ENCODE results near the gene SYT17. TPM values are rescaled to one million over a fixed set of nuclear protein-coding genes. Genes with fewer than 3 reads are reported as not detected.

The SYT17 gene
- polyA plus RNA-seq, 3 donors, result 0.81 to 4.9 (median 1.1) TPM

DNA sequence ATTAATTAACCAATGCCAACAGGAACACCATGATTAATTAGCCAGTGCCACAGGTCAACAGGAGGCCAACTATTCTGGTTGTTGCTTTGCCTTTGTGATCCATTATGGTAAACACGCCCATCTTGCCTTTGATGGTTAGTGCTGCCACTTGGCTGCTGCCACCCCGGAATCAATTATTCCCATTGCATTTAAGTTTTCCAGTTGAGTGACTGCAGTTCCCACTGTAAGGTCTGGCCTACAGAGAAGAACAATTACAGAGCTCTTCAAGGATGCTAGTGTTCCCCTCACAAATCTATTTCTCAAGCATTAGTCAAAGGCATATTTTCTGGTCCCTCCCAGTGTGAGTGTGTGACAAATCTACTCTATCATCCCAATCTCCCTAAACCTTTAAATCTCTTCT lies 110.4 kb downstream of the SYT17 start:
- Histone ChIP-seq H2AFZ (ENCODE audit: insufficient read depth, low read depth, low read length, poor library complexity, severe bottlenecking) (no peak overlapping the region), H3K27ac (ENCODE audit: low read depth in 1 of 2, low read length in 2 of 2) (no peak overlapping the region), H3K4me3 (replicated peaks in 1 of 3; ENCODE audit: low read depth in 2 of 3, low read length in 3 of 3) (no peak overlapping the region), H3K79me2 (ENCODE audit: insufficient read depth, low read length) (no peaks in the 10 kb centered on the region), H4K20me1 (ENCODE audit: insufficient read depth, low read length) (no peaks in the 10 kb centered on the region), H3K4me1 (ENCODE audit: control insufficient read depth in 1 of 2, insufficient read depth in 2 of 2, low read length in 2 of 2) (no peaks in the 10 kb centered on the region), H3K27me3 (ENCODE audit: control insufficient read depth in 2 of 2, insufficient read depth in 2 of 2, low read length in 2 of 2) (peaks cover 2% of the 10 kb centered on the region in 2 donors), H3K9ac (ENCODE audit: insufficient read depth, low read length, poor library complexity, severe bottlenecking) (no peak overlapping the region), H3K9me3 (replicated peaks in 1 of 2; ENCODE audit: control insufficient read depth in 1 of 2, insufficient read depth in 1 of 2, low read length in 2 of 2) (no peaks in the 10 kb centered on the region), H3K36me3 (replicated peaks in 1 of 2; ENCODE audit: control insufficient read depth in 1 of 2, insufficient read depth in 2 of 2, low read length in 2 of 2) (no peaks in the 10 kb centered on the region), H3K4me2 (replicated peaks; ENCODE audit: extremely low read depth, low read length, poor library complexity, severe bottlenecking) (no peak overlapping the region)
- Mint-ChIP-seq H3K27me3 (ENCODE audit: low read depth in 3 of 3) (peaks cover 3 to 14% (median 4%) of the 10 kb centered on the region in 3 donors), H3K9me3 (peaks cover 0 to 2% (median 0%) of the 10 kb centered on the region in 7 donors), H3K27ac (no peak overlapping the region), H3K4me1 (no peaks in the 10 kb centered on the region), H3K4me3 (no peak overlapping the region), H3K36me3 (no peaks in the 10 kb centered on the region)
- DNase-seq, result no peak
- TF ChIP-seq, protein P1, sequence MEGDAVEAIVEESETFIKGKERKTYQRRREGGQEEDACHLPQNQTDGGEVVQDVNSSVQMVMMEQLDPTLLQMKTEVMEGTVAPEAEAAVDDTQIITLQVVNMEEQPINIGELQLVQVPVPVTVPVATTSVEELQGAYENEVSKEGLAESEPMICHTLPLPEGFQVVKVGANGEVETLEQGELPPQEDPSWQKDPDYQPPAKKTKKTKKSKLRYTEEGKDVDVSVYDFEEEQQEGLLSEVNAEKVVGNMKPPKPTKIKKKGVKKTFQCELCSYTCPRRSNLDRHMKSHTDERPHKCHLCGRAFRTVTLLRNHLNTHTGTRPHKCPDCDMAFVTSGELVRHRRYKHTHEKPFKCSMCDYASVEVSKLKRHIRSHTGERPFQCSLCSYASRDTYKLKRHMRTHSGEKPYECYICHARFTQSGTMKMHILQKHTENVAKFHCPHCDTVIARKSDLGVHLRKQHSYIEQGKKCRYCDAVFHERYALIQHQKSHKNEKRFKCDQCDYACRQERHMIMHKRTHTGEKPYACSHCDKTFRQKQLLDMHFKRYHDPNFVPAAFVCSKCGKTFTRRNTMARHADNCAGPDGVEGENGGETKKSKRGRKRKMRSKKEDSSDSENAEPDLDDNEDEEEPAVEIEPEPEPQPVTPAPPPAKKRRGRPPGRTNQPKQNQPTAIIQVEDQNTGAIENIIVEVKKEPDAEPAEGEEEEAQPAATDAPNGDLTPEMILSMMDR (IDR thresholded peaks at IDR 0.05), result no peak
- 83% methylated on average over 1 of the region's 2 CpGs for WGBS (ENCODE audit: insufficient coverage)
- intact Hi-C loops (cut with micrococcal nuclease), result no loop called here

DNA sequence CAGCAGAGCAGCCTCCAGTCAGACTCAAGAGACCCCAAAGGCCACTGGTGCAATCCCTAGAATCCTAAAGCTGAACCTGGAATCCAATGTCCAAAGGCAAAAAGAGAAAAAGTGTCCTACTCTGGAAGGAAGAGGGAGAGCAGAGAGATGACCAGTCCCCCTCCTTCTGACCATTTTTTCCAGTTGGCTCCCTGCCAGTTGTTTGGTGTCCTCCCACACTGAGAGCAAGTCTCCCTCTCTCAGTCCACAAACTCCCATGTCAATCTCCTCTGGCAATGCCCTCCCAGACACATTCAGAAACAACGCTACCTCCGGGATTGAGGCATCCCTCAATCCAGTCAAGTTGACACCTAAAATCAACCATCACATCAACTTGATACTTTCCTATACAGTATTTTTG lies 113.2 kb downstream of the SYT17 start:
- Histone ChIP-seq H3K4me3 (replicated peaks in 1 of 3; ENCODE audit: low read depth in 2 of 3, low read length in 3 of 3) (no peak overlapping the region), H3K36me3 (replicated peaks in 1 of 2; ENCODE audit: control insufficient read depth in 1 of 2, insufficient read depth in 2 of 2, low read length in 2 of 2) (no peaks in the 10 kb centered on the region), H3K79me2 (ENCODE audit: insufficient read depth, low read length) (no peaks in the 10 kb centered on the region), H3K27ac (ENCODE audit: low read depth in 1 of 2, low read length in 2 of 2) (no peak overlapping the region), H2AFZ (ENCODE audit: insufficient read depth, low read depth, low read length, poor library complexity, severe bottlenecking) (no peak overlapping the region), H3K4me2 (replicated peaks; ENCODE audit: extremely low read depth, low read length, poor library complexity, severe bottlenecking) (no peak overlapping the region), H4K20me1 (ENCODE audit: insufficient read depth, low read length) (no peaks in the 10 kb centered on the region), H3K9ac (ENCODE audit: insufficient read depth, low read length, poor library complexity, severe bottlenecking) (no peak overlapping the region), H3K4me1 (ENCODE audit: control insufficient read depth in 1 of 2, insufficient read depth in 2 of 2, low read length in 2 of 2) (no peaks in the 10 kb centered on the region), H3K27me3 (ENCODE audit: control insufficient read depth in 2 of 2, insufficient read depth in 2 of 2, low read length in 2 of 2) (peaks cover 2 to 4% of the 10 kb centered on the region in 2 donors), H3K9me3 (replicated peaks in 1 of 2; ENCODE audit: control insufficient read depth in 1 of 2, insufficient read depth in 1 of 2, low read length in 2 of 2) (no peaks in the 10 kb centered on the region)
- Mint-ChIP-seq H3K4me1 (no peaks in the 10 kb centered on the region), H3K36me3 (no peaks in the 10 kb centered on the region), H3K27ac (no peak overlapping the region), H3K4me3 (no peak overlapping the region), H3K9me3 (peaks cover 0 to 2% (median 0%) of the 10 kb centered on the region in 7 donors), H3K27me3 (ENCODE audit: low read depth in 3 of 3) (peaks cover 0 to 21% (median 3%) of the 10 kb centered on the region in 3 donors)
- no peak for DNase-seq
- TF ChIP-seq, protein P1 (IDR thresholded peaks at IDR 0.05), result no peak
- intact Hi-C loops (cut with micrococcal nuclease), result no loop called here
- WGBS (ENCODE audit: insufficient coverage), result no CpG with 5 or more reads among the region's 2 CpGs
